GM15510 (cell line): ENCODE data around the gene GATAD2A.

ENCODE experiments used
- POLR2A ChIP-seq: IDR thresholded peaks from 3 replicates; pipeline ENCODE4 v1.6.1; 2011; ENCODE audit warnings: borderline replicate concordance; ENCODE audit not compliant: insufficient read length; ENCODE audit errors: extremely low read depth

Gene GATAD2A

DNA sequence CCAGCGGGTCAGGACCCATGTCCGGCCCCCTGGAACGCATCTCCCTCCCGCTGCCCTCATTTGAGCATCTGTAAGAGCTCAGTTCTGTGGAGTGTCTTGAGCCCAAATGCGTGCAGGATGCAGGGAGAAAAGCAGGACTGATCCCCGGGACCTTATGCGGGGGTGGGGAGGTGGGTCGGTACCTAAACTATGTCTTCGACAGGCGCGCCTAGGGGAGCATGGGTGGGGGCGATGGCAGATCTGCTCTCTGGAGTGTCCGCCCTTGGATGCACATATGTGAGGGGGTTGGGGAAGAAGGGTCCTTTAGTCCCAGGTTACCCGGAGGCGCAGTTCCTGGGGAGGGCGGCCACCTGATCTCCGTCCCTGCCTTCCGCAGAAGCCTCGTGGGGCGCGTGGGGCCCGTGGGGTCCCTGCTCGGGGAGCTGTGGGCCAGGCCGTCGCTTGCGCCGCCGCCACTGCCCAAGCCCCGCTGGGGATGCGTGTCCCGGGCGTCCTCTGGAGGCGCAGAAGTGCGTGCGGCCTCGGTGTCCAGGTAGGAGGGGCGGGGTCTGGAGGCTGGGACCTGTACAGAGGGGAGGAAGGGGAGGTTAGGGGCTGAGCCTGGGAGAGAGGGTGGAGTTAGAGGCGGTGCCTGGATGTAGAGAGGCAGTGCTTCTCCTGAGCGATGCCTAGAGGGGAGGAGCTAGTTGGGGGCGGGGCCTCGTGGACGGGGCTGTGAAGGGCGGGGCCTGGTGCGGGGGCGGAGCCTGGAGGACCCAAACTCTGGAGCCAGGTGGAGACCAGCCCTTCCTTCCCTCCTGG, 135.4 kb downstream of the GATAD2A start:
- TF ChIP-seq POLR2A = no peak

DNA sequence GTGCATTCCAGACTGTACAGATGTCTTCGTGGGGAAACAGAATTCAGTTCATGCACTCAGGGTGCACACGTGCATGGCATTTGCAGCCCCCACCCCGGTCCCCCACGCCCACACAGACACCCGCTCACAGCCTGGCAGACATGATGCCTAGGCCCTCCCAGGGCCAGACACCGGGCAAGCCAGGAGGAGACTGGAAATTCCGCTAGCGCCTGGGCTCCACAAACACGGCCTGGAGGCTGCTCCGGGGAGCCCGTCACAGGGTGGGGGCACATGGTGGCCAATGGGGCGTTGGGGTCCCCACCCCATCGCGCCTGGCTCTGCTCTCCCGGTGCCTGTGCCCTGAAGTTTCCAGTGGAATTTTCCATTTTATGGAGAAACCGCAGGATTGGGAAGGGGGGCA, 136.1 kb downstream of the GATAD2A start:
- no peak for TF ChIP-seq POLR2A

DNA sequence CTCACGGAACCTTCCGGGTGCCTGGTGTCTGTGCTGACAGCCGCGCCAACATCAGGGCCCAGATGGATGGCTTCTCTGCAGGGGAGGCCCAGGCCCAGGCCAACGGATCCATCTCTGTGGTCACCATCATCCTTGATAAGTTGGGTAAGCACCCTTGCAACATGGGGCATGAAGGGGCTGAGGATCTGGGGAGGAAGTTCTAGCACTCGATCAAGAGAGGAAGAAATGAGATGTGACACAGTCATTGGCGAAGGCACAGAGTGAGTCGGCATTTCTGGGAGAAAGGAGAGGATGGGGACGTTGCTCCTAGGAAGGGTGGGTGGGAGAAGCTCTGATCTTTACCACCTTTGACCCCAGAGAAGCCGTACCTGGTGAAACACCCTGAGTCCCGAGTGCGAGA, 137.0 kb downstream of the GATAD2A start:
- no peak for TF ChIP-seq POLR2A

DNA sequence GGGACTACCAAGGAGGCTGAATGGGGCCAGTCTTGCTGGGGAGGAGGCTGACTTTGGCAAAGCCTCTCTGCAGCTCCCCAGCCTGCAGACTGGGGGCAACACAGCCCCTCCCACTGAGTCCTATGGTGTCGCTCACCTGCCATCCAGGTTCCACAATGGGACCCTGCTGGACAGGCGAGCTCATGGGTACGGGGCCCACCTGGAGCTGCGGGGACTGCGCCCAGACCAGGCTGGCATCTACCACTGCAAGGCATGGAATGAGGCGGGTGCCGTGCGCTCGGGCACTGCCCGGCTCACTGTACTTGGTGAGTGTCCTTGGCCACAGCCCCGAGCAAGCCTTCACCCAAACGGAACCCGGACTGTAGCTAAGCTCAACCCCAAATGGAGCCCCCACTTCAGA, 137.6 kb downstream of the GATAD2A start:
- TF ChIP-seq POLR2A = no peak

DNA sequence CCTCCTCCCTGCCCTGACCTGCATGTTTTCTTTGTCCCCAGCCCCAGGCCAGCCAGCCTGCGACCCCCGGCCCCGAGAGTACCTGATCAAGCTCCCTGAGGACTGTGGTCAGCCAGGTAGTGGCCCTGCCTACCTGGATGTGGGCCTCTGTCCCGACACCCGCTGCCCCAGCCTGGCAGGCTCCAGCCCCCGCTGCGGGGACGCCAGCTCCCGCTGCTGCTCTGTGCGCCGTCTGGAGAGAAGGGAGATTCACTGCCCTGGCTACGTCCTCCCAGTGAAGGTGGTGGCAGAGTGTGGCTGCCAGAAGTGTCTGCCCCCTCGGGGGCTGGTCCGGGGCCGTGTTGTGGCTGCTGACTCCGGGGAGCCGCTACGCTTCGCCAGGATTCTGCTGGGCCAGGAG, 138.2 kb downstream of the GATAD2A start:
- no peak for TF ChIP-seq POLR2A

DNA sequence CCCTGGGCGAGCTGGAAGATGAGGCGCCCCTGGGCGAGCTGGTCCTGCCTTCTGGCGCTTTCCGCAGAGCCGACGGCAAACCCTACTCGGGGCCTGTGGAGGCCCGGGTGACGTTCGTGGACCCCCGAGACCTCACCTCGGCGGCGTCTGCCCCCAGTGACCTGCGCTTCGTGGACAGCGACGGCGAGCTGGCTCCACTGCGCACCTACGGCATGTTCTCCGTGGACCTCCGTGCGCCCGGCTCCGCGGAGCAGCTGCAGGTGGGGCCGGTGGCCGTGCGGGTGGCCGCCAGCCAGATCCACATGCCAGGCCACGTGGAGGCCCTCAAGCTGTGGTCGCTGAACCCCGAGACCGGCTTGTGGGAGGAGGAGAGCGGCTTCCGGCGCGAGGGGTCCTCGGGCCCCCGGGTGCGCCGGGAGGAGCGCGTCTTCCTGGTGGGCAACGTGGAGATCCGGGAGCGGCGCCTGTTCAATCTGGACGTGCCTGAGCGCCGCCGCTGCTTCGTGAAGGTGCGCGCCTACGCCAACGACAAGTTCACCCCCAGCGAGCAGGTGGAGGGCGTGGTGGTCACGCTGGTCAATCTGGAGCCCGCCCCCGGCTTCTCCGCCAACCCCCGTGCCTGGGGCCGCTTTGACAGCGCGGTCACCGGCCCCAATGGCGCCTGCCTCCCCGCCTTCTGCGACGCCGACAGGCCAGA, 138.9 kb downstream of the GATAD2A start:
- no peak for TF ChIP-seq POLR2A

DNA sequence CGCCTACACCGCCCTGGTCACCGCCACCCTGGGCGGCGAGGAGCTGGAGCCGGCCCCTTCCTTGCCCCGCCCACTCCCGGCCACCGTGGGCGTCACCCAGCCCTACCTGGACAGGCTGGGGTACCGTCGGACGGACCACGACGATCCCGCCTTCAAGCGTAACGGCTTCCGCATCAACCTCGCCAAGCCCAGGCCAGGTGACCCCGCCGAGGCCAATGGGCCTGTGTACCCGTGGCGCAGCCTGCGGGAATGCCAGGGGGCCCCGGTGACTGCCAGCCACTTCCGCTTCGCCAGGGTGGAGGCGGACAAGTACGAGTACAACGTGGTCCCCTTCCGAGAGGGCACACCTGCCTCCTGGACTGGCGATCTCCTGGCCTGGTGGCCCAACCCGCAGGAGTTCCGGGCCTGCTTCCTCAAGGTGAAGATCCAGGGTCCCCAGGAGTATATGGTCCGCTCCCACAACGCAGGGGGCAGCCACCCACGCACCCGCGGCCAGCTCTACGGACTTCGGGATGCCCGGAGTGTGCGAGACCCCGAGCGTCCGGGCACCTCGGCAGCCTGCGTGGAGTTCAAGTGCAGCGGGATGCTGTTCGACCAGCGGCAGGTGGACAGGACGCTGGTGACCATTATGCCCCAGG, 139.6 kb downstream of the GATAD2A start:
- no peak for TF ChIP-seq POLR2A

DNA sequence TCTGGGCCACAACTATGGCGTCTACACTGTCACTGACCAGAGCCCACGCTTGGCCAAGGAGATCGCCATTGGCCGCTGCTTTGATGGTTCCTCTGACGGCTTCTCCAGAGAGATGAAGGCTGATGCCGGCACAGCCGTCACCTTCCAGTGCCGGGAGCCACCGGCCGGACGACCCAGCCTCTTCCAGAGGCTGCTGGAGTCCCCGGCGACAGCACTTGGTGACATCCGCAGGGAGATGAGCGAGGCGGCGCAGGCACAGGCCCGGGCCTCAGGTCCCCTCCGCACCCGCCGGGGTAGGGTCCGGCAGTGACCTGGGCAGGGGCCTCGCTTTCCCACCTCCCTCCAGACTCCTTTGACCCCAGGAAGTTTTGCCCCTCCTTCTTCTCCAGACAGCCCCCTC, 140.2 kb downstream of the GATAD2A start:
- TF ChIP-seq POLR2A = no peak

DNA sequence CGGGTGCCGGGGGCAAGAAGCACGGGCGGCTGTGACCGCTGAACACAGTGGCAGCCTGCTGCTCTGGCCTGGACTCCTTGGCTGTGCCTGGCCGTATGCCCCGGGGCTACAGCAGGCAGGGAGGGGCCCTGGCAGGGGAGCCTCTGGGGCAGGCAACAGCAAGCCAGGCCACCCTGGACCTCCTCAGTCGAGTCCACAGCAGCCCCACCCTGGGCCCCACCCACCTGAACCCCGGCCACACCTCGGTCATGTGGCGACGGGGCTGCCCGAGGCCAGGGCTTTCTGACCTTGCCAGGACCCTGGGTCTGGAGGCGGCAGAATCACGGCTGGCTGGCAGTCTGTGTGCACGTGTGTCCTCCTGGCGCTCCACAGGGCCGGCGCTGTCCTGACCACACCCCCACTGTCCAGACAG, 141.3 kb downstream of the GATAD2A start:
- TF ChIP-seq POLR2A = no peak

DNA sequence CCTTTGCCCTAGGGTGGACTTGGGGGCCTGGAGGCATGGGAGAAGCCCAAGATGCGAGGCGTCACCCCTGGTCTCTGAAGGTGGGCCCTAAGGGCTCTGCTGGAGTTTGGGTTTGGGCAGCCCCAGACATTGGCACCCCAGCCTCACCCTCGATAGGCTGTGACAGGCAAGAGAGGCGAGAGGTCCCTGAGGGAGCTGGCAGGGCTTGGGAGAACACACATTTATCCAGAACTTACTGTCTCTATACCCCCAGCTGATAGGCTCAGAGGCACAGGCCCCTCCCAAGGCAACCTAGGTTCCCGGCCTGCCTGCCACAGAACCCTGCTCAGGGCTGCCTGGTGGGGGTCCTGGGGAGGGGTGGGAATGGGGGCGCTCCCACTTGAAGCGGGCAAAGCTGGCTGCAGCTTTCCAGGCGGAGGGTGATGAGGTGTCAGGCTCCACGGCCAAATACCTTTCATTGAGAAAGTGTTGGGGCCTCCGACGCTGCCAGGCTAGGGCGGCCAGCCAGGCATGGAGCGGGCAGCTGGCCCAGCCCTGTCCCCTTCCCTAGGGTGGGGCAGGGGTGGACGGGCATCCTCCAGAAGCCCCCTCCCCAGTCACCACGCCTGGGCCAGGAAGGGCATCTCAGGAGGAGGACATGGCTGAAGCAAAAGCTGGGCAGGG, 142.3 kb downstream of the GATAD2A start:
- TF ChIP-seq POLR2A = no peak

DNA sequence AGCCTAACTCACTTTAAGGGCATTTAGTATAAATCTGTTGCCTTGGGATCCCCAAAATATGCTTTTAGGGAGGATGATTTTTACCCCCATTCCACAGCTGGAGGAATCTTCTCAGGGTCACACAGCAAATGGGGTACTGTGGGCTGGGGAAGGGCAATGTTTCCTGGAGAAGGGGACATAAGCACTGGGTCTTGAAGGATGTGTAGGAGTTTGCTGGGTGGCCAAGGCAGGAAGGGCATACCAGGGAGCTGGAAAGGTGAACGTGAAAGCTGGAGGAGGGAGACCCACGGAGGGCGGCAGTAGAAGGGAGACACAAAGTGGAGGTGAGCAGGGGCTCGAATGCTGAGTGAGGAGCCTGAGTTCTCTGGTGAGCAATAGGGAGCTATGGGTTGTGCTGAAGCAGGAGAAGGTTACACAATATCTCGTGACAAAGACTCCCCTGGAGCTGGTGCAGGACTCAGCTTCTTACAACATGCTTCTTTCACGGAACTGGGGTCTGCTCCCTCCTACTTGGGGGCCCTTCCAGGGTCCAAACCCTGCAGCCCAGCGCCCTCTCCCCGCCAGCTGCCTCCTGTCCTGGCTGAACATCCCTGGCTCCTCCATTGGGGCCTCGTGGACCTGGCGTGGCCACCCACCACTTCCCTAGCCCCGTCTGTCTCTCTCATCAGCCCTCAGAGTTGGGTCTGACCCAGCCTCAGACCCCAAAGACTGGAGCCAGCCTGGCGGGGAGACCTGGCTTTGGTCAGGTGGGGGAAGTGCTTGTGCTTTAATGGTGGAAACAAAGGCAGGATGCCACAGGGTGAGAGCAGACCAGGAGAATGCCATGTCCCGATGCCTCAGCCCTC, 143.7 kb downstream of the GATAD2A start:
- TF ChIP-seq POLR2A = no peak

DNA sequence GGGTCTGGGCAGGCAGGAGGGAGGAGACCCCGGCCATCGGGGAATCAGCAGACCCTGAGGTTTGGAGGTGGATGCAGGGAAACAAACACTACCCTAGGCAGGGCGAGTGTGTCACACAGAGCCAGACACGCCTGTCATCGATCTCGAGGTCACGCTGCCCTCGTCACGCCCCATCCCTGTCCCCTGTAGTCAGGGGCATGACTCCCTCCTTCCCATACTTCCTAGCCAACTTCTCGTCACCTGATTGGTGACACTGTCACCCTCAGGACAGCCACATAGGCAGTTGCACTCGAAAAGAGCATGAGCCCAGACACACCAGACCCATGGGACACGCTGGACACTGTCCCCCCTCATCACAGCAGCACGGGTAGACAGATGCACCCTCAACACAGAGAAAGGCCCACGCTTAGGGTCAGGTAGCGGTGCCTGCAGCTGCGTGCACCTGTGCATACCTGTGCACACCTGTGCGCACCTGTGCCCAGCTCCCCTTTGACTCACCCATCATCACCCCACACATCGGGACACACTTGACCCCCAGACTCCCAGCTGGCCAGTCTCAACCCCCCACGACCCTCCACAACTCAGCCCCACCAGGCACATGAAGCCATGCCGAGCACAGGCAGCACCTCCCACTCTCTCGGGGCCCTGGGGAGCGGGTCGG, 144.5 kb downstream of the GATAD2A start:
- TF ChIP-seq POLR2A = no peak

DNA sequence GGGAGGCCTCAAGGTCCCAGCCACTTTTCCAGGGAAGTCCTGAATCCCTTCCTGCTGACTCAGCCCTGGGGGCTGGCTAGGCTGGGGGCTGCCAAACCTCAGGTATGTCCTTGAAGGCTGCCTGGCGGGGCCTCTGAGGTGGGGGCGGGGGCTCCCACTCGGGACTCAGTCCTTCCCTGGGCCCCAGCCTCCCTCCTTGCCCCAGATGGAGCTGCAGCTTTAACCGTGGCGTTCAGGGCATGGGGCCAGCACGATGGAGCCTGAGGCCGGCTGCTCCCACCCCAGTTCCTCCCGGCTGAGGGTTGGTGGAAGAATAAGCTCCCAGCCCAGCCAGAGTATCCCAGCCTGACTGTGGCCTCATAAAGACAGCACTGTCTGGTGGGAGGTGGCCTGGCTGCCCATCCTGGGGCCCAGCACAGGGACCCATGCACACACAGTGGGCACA, 145.0 kb downstream of the GATAD2A start:
- TF ChIP-seq POLR2A = no peak

DNA sequence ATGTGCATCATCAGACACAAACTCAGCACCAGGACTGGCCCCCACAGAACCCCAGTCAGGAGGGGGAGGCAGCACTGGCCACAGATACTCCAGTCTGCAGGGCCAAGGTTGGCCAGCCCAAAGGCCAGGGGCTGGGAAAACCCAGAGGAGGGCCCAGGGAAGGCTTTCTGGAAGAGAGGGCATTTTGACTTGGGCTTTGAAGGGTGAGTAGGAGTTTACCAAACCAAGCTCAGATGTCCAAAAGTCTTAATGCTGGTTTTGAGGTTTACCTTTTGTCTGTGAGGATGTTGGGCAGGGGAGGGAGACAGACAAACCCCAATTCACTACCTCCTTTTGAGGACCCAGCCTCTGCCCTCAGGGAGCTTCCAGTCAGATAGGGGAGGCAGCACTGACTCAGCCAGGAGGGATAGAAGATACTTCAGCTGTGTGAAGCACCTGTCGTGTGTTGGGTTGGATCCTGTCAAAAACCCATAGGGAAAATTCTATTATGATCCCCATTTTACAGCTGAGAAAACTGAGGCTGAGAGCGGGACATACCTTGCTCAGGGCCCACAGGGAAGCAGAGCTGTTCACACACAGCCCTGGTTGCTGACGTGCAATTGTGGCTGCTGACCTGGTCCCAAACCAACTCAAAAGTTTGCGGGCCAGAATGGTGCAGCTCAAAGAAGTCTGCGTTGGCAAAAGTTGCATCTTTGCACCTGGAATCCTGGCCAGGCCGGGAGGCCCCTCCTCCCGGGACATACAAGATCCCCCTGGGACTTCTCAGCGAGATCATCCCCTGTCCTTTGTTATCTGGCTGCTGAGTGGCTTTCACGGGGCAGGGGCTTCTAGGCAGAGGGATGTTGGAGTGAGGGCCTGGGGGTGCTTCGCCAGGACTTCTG, 145.7 kb downstream of the GATAD2A start:
- no peak for TF ChIP-seq POLR2A

DNA sequence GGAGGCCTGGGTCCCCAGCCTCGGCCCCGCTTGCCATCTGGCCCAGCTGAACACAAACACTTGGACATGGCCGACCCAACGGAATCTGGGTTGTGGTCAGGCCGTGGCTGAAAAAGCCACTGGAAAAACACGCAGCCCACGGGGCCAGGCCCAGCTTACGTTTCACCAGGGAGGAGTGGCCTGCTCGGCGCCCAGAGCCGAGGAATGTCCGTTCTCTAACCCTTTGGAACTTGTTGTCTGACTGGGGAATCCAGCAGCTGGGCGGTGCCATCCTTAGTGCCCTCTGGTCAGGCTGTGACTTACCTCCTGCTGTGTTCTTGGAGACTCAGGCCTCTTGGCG, 146.3 kb downstream of the GATAD2A start:
- TF ChIP-seq POLR2A = no peak
